AG09319 (cell line): Measurements from ENCODE around the gene ALDH4A1.

Experiments used
- DNase-seq: peaks from one replicate; pipeline ENCODE4 v3.0.0-alpha.2; 2010; ENCODE audit warnings: low read depth; ENCODE audit errors: extremely low read depth
- TF ChIP-seq, protein P1 (sequence below): IDR thresholded peaks from 2 replicates; pipeline ENCODE4 v1.5.1; 2011; ENCODE audit warnings: low read depth, mild to moderate bottlenecking, inconsistent platforms, low read length, moderate library complexity

Gene ALDH4A1

DNA sequence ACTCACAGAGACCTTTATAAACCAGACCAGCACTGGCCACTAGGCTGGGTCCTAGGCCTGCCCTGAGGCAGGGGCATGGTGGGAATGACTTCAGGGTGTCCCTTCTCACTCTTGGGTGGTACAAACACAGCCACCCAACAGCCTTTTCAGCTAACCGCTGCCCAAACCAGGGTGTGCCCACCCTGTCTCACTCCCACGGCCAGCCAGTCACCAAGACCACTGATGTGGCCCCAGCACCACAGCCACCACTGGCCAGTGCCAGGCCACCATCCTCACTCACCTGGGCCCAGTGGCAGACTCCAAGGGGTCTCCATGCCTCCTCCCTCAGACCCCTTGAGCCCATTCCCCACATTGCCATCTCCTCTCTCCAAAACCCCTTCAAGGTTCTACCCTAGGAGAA, 70.7 kb downstream of the ALDH4A1 start:
- TF ChIP-seq, protein P1, sequence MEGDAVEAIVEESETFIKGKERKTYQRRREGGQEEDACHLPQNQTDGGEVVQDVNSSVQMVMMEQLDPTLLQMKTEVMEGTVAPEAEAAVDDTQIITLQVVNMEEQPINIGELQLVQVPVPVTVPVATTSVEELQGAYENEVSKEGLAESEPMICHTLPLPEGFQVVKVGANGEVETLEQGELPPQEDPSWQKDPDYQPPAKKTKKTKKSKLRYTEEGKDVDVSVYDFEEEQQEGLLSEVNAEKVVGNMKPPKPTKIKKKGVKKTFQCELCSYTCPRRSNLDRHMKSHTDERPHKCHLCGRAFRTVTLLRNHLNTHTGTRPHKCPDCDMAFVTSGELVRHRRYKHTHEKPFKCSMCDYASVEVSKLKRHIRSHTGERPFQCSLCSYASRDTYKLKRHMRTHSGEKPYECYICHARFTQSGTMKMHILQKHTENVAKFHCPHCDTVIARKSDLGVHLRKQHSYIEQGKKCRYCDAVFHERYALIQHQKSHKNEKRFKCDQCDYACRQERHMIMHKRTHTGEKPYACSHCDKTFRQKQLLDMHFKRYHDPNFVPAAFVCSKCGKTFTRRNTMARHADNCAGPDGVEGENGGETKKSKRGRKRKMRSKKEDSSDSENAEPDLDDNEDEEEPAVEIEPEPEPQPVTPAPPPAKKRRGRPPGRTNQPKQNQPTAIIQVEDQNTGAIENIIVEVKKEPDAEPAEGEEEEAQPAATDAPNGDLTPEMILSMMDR: no peak
- DNase-seq: no peak

DNA sequence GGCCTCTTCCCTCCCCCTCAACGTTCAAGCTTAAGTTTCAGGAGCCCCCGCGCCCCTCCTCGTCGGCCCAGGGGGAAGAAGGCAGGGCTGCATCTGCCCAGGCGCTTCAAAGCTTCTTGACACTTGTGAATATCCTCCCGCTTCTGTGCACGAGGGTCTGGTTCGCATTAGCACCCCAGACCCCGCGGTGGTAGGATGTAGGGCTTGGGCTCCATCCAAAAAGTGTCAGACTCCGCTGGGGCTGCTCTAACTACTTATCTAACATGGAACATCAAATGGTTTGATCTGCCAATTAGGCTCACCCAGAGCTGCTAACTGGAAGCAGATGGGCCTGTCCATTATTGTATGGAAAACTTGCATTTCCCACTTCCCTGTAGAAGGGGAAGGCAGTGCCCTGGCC, 71.8 kb downstream of the ALDH4A1 start:
- no peak for DNase-seq
- TF ChIP-seq, protein P1: no peak

DNA sequence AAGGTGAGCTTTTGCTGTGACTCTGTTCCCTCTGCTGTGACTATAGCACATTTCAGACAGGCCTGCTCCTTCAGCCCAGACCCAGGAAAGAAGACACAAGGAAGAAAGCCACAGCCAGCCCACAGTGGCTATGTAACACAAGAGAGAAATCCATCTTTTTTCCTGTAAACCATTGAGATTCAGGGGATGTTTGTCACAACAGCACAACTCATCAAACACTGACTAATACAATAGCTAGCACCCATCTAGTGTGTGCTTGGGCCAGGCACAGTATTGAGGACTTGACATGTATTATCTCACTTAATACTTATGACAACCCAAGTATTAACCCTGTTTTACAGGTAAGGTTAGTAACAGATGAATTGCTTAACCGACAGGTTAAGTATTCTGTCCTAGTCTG, 72.7 kb downstream of the ALDH4A1 start:
- TF ChIP-seq, protein P1: no peak
- DNase-seq: no peak

DNA sequence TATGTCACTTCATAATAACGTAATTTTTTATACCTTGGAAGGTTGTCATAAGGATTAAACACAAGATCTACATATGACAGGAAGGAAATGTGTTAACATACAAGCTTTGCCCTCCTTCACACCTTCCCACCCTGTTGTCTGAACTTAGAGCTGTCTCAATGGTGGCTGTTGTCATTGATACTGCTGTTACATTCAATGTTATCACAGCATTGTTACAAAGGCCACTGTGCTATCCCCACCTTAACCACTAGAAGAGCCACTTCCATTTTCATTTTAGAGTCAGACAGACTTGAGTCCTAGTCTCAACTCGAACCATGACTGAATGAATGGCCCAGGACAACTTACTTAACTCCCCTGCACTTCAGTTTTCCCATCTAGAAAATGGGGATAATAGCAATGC, 74.1 kb downstream of the ALDH4A1 start:
- DNase-seq: no peak

DNA sequence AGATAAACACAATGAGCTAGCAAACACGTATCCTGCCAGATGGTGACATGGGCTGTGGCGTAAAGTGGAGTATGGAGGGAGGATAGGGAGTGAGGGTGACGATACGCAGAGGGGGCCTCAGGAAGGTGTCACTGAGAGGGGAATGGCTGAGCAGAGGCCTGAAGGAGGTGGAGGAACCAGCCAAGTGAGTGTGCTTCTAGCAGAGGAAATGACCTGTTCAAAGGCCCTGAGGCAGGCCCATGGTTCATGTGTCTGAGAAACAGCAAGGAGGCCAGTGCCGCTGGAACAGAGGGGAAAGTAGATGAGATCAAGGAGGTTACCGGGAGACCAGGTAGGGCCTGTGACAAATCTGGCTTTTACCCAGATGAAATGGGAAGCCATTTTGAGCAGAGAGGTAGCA, 78.9 kb downstream of the ALDH4A1 start:
- DNase-seq: no peak
- TF ChIP-seq, protein P1: no peak

More for the DNA sequence above, 74.1 kb downstream of the ALDH4A1 start:
- TF ChIP-seq, protein P1: no peak
